ENCODE measurements around the gene ANKRD34B.
"Not testable (repeated sequence)": the region's sequence is repeated elsewhere in the genome, so short reads cannot be mapped to it uniquely, and the experiment has no call there.

Gene ANKRD34B
- total RNA-seq, result 0 reads per million in 2 experiments

- DNase-seq (ENCODE audit: low read depth), result no peak
Measured at GRCh38 chr5:80569961-80570786, at the start of gene ANKRD34B. Gene ANKRD34B, minus strand, starts transcription at chr5:80570280. Its CDS starts 10,261 bp downstream, at chr5:80560019.

DNA sequence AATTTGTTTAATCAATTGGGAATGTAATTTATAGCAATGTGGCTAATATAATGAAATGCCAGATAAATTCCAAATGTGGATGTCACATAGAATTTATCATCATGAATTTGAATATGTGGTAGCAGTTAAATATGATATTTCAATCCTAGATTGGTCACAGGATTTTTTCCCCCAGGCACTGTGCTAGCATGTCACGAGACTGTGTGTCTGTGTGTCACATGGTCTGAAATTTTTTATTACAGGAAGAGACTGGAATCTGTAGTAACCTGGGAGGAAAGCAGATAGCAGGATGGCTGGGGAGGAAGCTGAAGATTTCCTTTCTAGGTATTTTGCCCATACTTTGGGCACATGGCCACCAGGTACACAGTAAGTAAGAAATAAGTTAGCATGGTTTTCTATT, 49.0 kb upstream of the ANKRD34B start:
- no peak for DNase-seq (ENCODE audit: low read depth)

DNA sequence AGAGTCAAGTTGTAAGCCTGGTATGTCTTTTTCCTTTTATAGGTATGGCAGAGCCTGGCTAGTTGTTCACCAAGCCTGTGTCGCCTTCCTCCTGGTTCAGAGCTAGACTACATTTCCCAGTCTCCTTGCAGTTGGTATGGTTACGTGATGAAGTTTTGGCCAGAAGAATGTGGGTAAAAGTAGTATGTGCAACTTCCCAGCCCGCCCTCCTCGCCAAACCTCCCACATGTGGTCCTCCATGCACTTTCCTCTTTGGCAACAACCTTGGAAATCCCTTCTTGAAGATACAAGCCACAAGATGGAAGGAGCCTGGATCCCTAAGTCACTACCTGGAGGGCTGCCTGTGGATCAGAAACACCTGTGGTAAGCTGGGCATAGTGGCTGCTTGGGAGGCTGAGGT, 48.4 kb upstream of the ANKRD34B start:
- DNase-seq (ENCODE audit: low read depth), result no peak

GRCh38 chr5:80615266-80615914, 45.3 kb upstream of the ANKRD34B start:
- no peak for DNase-seq (ENCODE audit: low read depth)

DNA sequence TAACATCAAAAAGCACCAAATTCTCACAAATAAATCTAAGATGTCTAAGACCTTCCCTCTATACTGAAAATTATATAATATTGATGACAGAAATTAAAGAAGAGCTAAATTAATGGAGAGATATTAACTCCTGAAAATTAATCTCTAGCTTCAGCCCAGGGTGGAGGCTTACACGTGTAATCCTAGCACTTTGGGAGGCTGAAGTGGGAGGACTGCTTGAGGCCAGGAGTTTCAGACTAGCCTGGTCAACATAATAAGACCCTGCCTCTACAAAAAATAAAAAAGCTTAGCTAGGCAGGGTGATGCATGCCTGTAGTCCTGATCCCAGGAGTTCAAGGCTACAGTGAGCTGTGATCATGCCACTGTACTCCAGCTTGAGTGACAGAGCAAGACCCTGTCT, 39.6 kb upstream of the ANKRD34B start:
- DNase-seq (ENCODE audit: low read depth), result no peak

DNA sequence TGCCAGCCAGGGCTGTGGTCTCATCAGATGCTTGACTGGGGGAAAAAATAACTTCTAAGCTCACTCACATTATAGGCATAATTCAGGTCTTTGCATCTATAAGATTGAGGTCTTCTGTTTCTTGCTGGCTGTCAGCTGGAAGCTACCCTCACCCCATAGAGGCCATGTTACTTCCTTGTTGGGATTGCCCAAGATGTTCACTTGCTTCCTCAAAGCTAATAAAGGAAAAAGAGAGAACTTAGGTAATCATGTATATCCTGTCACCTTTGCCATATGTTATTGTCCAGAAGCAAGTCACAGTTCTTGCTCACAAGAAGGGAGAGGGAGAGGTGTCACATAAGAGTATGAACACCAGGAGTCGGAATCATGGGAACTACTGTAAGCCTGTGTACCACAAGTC, 38.7 kb upstream of the ANKRD34B start:
- no peak for DNase-seq (ENCODE audit: low read depth)

- DNase-seq (ENCODE audit: low read depth), result no peak
Measured at GRCh38 chr5:80607832-80608231, 37.8 kb upstream of the ANKRD34B start.

GRCh38 chr5:80607343-80607742, 37.3 kb upstream of the ANKRD34B start:
- DNase-seq (ENCODE audit: low read depth), result no peak

DNA sequence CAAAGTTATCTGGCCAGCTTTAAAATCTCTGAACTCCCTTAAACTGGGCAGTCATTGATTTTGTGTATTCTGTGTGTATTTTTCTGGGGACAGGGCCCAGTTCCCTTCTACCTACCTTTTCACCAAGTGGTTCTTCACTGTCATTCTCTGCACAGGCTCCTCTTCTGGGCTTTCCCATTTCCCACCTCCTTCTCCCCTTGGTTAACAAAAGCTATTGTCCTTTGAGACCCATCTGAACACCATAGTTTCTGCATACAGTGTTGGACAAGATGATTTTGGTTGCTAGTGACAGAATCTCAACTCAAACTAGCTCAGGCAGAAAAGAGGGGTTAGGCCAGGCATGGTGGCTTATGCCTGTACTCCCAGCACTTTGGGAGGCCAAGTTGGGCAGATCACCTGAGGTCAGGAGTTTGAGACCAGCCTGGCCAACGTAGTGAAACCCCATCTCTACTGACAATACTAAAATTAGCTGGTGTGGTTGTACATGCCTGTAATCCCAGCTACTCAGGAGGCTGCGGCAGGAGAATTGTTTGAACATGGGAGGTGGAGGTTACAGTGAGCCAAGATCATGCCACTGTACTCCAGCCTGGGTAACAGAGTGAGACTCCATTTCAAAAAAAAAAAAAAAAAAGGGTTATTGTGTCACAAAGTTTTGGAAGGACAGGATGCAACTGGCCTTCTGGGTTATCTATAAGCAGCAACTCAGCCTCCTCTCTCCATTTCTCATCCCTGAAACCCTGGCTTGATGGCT, 31.0 kb upstream of the ANKRD34B start:
- no peak for DNase-seq (ENCODE audit: low read depth)

- DNase-seq (ENCODE audit: low read depth), result no peak
Measured at GRCh38 chr5:80597500-80597899, 27.4 kb upstream of the ANKRD34B start.

DNA sequence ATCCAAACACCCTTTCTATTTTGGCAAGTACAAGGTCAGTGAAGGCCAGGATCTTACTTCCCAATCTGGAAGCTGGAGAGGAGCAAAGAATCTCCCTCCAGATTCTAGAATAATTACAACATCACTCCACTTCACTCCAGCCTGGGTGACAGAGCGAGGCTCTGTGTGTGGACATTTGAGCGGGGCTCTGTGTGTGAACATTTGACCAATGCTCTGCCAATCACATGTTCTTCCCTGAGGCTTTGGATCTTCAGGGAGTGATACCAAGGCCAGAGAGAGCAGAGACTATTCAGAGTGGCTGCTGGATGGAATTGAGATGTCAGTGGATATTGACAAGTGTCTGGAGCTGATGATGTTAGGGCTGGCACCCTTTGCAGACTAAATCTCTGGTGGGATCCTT, 24.7 kb upstream of the ANKRD34B start:
- no peak for DNase-seq (ENCODE audit: low read depth)

DNA sequence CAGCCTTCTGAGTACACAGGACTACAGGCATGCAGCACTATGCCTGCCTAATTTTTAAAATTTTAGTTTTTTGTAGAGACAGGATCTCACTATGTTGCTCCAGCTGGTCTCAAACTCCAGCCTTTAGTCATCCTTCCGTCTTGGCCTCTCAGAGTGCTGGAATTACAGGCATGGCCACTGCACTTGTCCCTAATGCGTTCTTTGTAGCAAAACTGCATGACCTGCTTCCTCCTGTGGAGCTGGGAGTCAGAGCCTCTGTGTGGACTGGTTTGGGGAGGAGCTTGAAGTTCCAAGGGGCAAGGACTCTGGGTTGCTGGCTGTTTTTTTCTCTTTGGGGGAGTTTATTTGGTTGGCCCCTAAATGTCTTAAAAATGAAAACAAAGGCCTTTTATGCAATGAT, 22.7 kb upstream of the ANKRD34B start:
- no peak for DNase-seq (ENCODE audit: low read depth)

GRCh38 chr5:80592105-80592504, 22.0 kb upstream of the ANKRD34B start:
- DNase-seq (ENCODE audit: low read depth), result no peak

DNA sequence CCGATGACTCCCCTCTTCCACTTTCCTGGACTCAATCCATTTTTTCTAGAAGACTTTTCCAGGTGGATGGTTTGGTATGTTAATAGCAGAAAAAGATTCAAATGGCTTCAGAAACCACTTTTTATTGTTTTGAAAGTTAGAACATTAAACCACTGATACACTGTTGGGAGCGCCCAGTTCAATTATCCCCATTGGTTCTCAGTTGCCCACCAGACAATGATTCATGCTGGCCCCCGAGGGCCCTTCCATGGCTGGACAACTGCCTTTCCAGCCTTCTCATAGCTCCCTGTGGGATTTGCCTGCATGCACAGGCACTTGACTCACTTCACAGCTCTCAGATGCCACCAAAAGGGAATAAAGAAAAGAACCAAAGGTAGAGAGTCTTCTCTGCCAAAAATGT, 21.3 kb upstream of the ANKRD34B start:
- DNase-seq (ENCODE audit: low read depth), result no peak

- no peak for DNase-seq (ENCODE audit: low read depth)
Measured at GRCh38 chr5:80590766-80591165, 20.7 kb upstream of the ANKRD34B start.

DNA sequence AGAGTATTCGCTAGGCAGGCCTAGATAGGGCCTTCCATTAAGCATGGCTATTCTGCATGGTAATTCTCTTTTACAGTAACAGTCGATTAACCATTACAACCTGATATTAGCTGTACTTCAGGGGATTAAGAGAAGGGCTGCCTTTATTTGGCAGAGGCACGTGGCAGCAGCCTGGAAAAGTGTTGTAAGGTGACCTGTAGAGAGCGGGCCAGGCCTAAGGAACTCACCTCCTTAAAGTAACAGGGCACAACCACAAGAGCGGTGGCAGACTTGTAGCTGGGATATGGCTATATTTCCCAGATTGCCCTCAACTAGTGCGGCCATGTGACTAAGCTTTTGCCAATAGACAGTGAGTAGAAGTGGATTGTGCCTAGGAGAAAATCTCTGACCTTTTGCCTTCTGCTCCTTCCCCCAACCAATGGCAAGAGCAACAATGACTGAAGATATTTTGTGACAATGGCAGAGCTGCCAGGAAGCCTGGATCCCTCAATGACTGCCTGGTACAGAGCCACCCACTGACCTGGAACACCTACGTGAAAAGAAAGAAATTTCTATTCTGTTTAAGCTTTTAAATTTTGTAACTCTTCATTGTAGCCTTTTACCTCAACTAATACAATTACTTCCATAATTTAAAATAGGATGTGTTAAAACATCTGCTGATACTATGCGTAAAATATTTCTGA, 18.9 kb upstream of the ANKRD34B start:
- DNase-seq (ENCODE audit: low read depth), result no peak

GRCh38 chr5:80584770-80585169, 14.7 kb upstream of the ANKRD34B start:
- DNase-seq (ENCODE audit: low read depth), result no peak

- DNase-seq (ENCODE audit: low read depth), result not testable (repeated sequence)
Measured at GRCh38 chr5:80580291-80580690, 10.2 kb upstream of the ANKRD34B start.

- DNase-seq (ENCODE audit: low read depth), result no peak
Measured at GRCh38 chr5:80579050-80579449, 9.0 kb upstream of the ANKRD34B start.

- DNase-seq (ENCODE audit: low read depth), result no peak
Measured at GRCh38 chr5:80577707-80578106, 7.6 kb upstream of the ANKRD34B start.

DNA sequence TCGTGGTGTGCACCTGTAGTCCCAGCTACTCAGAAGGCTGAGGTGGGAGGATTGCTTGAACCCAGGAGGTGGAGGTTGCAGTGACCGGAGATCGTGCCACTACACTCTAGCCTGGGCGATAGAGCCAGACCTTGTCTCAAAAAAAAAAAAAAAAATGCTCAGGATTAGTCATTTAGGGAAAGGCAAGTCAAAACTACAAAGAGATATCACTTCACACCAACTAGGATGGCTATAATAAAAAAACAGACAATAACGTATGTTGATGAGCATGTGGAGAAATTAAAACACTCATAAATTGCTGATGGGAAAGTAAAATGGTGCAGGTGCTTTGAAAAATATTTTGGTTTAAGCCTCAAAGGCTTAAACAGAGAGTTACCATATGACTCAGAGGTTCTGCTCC, 6.3 kb upstream of the ANKRD34B start:
- DNase-seq (ENCODE audit: low read depth), result no peak

- no peak for DNase-seq (ENCODE audit: low read depth)
Measured at GRCh38 chr5:80573062-80573461, 3.0 kb upstream of the ANKRD34B start.
